Suprapubic skin (tissue), 3 donors: Measurements from ENCODE around the gene PHRF1.

Source experiments
- CTCF ChIP-seq, 2 donors: fragments of 200-600 bp in 1 of 2; fragments of 450-650 bp in 1 of 2; sonication (generic) in 1 of 2; IDR thresholded peaks; one replicate each; pipeline ENCODE4 v1.5.1; 2016 to 2019; ENCODE audit warnings: antibody characterized with exemption in 2 of 2, mild to moderate bottlenecking in 1 of 2, moderate library complexity in 1 of 2
- EP300 ChIP-seq: sonication (generic); formaldehyde crosslinking; IDR thresholded peaks from one replicate; pipeline ENCODE4 v1.6.1; 2017; ENCODE audit warnings: antibody characterized with exemption
- POLR2A ChIP-seq, 2 donors: fragments of 450-650 bp; IDR thresholded peaks; one replicate each; pipeline ENCODE4 v1.6.1; 2017; ENCODE audit warnings: antibody characterized with exemption in 2 of 2, mild to moderate bottlenecking in 2 of 2, moderate library complexity in 2 of 2

- TF ChIP-seq POLR2A (IDR thresholded peaks at IDR 0.05) (no peak), EP300 (no peak), CTCF (IDR thresholded peaks at IDR 0.05) (no peak)
These were observed 17.8 kb upstream of the PHRF1 start for GRCh38 chr11:558503-558902.
